ENCODE results near the gene HNRNPUL1.

Gene HNRNPUL1

DNA sequence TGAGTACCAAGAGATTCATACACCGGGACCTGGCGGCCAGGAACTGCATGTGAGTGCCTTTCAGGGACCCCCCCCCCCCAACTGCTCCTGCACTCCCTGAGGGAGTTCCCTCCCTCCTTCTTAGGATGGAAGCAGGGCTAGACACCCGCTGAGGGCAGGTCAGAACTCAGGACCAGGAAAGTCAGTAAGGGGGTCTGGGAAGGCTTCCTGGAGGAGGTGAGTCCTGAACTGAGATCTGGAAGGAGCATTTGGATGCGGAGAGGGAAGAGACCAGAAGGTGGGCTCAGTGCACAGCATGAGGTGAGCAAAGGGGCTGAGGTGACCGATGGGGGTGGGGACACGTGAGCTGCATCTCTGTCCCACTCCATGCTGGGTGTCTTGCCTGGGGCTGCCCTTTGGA is 10.5 kb upstream of the HNRNPUL1 start:
- TF ChIP-seq, protein P1, sequence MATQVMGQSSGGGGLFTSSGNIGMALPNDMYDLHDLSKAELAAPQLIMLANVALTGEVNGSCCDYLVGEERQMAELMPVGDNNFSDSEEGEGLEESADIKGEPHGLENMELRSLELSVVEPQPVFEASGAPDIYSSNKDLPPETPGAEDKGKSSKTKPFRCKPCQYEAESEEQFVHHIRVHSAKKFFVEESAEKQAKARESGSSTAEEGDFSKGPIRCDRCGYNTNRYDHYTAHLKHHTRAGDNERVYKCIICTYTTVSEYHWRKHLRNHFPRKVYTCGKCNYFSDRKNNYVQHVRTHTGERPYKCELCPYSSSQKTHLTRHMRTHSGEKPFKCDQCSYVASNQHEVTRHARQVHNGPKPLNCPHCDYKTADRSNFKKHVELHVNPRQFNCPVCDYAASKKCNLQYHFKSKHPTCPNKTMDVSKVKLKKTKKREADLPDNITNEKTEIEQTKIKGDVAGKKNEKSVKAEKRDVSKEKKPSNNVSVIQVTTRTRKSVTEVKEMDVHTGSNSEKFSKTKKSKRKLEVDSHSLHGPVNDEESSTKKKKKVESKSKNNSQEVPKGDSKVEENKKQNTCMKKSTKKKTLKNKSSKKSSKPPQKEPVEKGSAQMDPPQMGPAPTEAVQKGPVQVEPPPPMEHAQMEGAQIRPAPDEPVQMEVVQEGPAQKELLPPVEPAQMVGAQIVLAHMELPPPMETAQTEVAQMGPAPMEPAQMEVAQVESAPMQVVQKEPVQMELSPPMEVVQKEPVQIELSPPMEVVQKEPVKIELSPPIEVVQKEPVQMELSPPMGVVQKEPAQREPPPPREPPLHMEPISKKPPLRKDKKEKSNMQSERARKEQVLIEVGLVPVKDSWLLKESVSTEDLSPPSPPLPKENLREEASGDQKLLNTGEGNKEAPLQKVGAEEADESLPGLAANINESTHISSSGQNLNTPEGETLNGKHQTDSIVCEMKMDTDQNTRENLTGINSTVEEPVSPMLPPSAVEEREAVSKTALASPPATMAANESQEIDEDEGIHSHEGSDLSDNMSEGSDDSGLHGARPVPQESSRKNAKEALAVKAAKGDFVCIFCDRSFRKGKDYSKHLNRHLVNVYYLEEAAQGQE (IDR thresholded peaks at IDR 0.05; ENCODE audit: low read depth), result no peak
- no peak for TF ChIP-seq TEAD4 (IDR thresholded peaks at IDR 0.05)
- TF ChIP-seq CREB1 (IDR thresholded peaks at IDR 0.05; ENCODE audit: low read depth), result no peak
- TF ChIP-seq EGR1 (IDR thresholded peaks at IDR 0.05), result no peak
- no peak for TF ChIP-seq NFIC (IDR thresholded peaks at IDR 0.05)
- TF ChIP-seq FOXM1 (IDR thresholded peaks at IDR 0.05; ENCODE audit: borderline replicate concordance, low read depth), result no peak
- TF ChIP-seq, protein P2, sequence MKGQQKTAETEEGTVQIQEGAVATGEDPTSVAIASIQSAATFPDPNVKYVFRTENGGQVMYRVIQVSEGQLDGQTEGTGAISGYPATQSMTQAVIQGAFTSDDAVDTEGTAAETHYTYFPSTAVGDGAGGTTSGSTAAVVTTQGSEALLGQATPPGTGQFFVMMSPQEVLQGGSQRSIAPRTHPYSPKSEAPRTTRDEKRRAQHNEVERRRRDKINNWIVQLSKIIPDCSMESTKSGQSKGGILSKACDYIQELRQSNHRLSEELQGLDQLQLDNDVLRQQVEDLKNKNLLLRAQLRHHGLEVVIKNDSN (IDR thresholded peaks at IDR 0.05), result no peak
- TF ChIP-seq RAD21 (IDR thresholded peaks at IDR 0.05; ENCODE audit: low read depth), result no peak
- no peak for TF ChIP-seq YY1 (IDR thresholded peaks at IDR 0.05; ENCODE audit: low read depth)
- TF ChIP-seq, protein P3, sequence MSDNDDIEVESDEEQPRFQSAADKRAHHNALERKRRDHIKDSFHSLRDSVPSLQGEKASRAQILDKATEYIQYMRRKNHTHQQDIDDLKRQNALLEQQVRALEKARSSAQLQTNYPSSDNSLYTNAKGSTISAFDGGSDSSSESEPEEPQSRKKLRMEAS (IDR thresholded peaks at IDR 0.05), result no peak
- no peak for TF ChIP-seq ZBTB7A (IDR thresholded peaks at IDR 0.05; ENCODE audit: low read depth)

DNA sequence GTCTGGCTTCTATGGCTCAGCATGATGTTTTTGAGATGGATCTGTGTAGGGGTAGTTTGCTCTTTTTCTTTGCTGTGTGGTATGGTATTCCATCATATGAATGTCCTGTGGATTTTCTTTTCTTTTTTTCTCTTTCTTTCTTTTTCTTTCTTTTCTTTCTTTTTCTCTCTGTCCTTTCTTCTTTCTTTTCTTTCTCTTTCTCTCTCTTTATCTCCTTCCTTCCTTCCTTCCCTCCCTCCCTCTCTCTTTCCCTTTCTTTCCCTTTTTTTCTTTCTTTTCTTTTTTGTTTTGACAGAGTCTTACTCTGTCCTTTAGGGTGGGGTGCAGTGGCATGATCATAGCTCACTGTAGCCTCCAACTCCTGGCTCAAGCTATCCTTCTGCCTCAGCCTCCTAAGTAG is 9.0 kb upstream of the HNRNPUL1 start:
- TF ChIP-seq EGR1 (IDR thresholded peaks at IDR 0.05), result no peak
- no peak for TF ChIP-seq NFIC (IDR thresholded peaks at IDR 0.05)
- TF ChIP-seq FOXM1 (IDR thresholded peaks at IDR 0.05; ENCODE audit: borderline replicate concordance, low read depth), result no peak
- TF ChIP-seq TEAD4 (IDR thresholded peaks at IDR 0.05), result no peak
- TF ChIP-seq, protein P2 (IDR thresholded peaks at IDR 0.05), result no peak
- TF ChIP-seq, protein P1 (IDR thresholded peaks at IDR 0.05; ENCODE audit: low read depth), result no peak
- TF ChIP-seq, protein P3 (IDR thresholded peaks at IDR 0.05), result no peak
- TF ChIP-seq CEBPB (IDR thresholded peaks at IDR 0.05), result no peak
- no peak for TF ChIP-seq TCF12 (IDR thresholded peaks at IDR 0.05; ENCODE audit: low read depth)
- TF ChIP-seq TAF1 (IDR thresholded peaks at IDR 0.05; ENCODE audit: low read depth), result no peak
- TF ChIP-seq CREB1 (IDR thresholded peaks at IDR 0.05; ENCODE audit: low read depth), result no peak
- no peak for TF ChIP-seq YY1 (IDR thresholded peaks at IDR 0.05; ENCODE audit: low read depth)

DNA sequence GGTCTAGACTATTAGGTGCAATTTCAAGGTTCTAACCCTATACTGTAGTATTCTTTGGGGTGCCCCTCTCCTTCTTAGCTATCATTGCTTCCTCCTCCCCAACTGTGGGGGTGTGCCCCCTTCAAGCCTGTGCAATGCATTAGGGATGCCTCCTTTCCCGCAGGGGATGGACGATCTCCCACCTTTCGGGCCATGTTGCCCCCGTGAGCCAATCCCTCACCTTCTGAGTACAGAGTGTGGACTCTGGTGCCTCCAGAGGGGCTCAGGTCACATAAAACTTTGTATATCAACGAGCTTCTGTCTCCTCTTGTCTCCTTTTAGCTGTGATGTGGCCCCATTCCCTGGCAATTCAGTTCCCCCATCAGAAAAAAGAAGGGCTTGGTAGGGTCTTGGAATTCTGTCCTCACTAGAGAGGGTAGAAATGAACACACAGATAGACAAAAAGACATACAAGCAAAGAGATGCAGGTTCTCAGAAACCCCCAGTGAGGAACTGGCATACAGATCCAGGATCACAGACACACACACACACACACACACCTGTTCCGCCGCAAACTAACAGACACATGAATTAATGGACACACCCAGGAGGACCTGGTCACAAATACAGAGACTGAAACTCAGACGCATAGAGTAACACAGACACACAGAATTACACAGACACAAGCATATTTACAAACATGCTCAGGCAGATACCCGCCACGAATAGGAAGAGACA is 2.5 kb upstream of the HNRNPUL1 start:
- no peak for TF ChIP-seq TAF1 (IDR thresholded peaks at IDR 0.05; ENCODE audit: low read depth)
- no peak for TF ChIP-seq RAD21 (IDR thresholded peaks at IDR 0.05; ENCODE audit: low read depth)
- no peak for TF ChIP-seq CEBPB (IDR thresholded peaks at IDR 0.05)
- TF ChIP-seq EP300 (IDR thresholded peaks at IDR 0.05; ENCODE audit: borderline replicate concordance), result no peak
- TF ChIP-seq TEAD4 (IDR thresholded peaks at IDR 0.05), result no peak
- TF ChIP-seq FOXM1 (IDR thresholded peaks at IDR 0.05; ENCODE audit: borderline replicate concordance, low read depth), result no peak
- TF ChIP-seq, protein P3 (IDR thresholded peaks at IDR 0.05), result no peak
- TF ChIP-seq EGR1 (IDR thresholded peaks at IDR 0.05), result no peak
- TF ChIP-seq ZBTB7A (IDR thresholded peaks at IDR 0.05; ENCODE audit: low read depth), result no peak
- TF ChIP-seq, protein P2 (IDR thresholded peaks at IDR 0.05), result no peak

DNA sequence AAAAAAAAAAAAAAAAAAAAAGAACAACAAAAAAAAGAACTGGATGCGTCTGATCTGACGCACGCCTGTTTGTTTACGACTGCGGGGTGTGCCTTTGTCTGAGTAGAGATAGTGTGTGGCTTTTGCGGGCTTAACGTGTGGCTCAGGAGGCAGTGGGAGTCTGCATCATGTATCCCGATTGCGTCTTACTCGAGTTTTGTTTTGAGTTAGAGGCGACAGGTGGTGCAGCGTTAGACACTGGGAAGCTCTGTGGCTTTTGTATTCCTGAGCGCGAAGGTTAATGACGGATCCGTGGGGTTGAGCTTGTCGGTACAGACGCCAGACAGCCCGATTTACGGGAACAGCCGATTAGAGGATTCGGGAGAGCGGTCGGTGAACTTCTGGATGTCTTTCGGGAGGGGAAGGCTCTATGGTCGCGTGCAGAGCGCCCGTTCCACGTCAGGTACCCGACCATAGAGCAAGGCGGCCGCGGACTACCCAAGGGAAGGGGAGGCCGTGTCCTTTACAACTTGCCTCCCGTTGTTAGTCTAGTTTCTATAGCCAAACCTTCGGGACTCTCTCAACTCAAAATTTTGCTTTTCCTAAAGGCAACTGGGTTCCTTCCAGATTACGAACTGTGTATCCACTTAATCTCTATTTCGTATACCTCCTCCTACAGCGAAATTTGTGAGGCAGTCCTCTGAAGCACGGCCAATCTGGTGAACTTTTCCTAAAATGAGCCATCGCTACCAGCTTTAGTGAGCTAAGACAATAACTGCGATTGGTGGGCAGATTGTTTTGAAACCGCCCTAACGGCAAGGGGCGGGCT is 926 bp upstream of the HNRNPUL1 start:
- TF ChIP-seq TCF12 (IDR thresholded peaks at IDR 0.05; ENCODE audit: low read depth) (no peak), EP300 (IDR thresholded peaks at IDR 0.05; ENCODE audit: borderline replicate concordance) (no peak), ZBTB7A (IDR thresholded peaks at IDR 0.05; ENCODE audit: low read depth) (no peak), YY1 (IDR thresholded peaks at IDR 0.05; ENCODE audit: low read depth) (no peak), FOXM1 (IDR thresholded peaks at IDR 0.05; ENCODE audit: borderline replicate concordance, low read depth) (no peak; the same call in 1 of the 2 replicates), NFIC (IDR thresholded peaks at IDR 0.05) (no peak), EGR1 (IDR thresholded peaks at IDR 0.05) (no peak), TEAD4 (IDR thresholded peaks at IDR 0.05) (no peak), RAD21 (IDR thresholded peaks at IDR 0.05; ENCODE audit: low read depth) (no peak), CREB1 (IDR thresholded peaks at IDR 0.05; ENCODE audit: low read depth) (no peak), TAF1 (IDR thresholded peaks at IDR 0.05; ENCODE audit: low read depth) (no peak; the same call in 1 of the 2 replicates)
- TF ChIP-seq, protein P2 (IDR thresholded peaks at IDR 0.05), result no peak
- TF ChIP-seq, protein P3 (IDR thresholded peaks at IDR 0.05), result no peak
- TF ChIP-seq, protein P1 (IDR thresholded peaks at IDR 0.05; ENCODE audit: low read depth), result no peak
